HFF-Myc (cell line): ENCODE data around the gene COL4A1.
"Not testable (repeated sequence)": the region's sequence is repeated elsewhere in the genome, so short reads cannot be mapped to it uniquely, and the experiment has no call there.

ENCODE experiments used
- DNase-seq: peaks from one replicate; pipeline ENCODE4 v3.0.0-alpha.2; 2011; ENCODE audit warnings: low read depth; ENCODE audit errors: extremely low read depth
- H3K4me3 ChIP-seq: replicated peaks from 2 replicates; pipeline ENCODE4 v1.5.1; 2011; ENCODE audit warnings: low read depth, mild to moderate bottlenecking, control low read depth, low read length
- CTCF ChIP-seq: IDR thresholded peaks from 2 replicates; pipeline ENCODE4 v1.5.1; 2012; ENCODE audit warnings: mild to moderate bottlenecking, low read depth, low read length, control low read depth; ENCODE audit errors: missing control alignments

The COL4A1 gene

GRCh38 chr13:110324026-110324749 lies 17.2 kb upstream of the COL4A1 start:
- TF ChIP-seq CTCF: no peak
- DNase-seq: no peak
- no peak overlapping the region for H3K4me3 ChIP-seq

GRCh38 chr13:110323172-110323891 lies 16.4 kb upstream of the COL4A1 start:
- peak; percentile 23 for TF ChIP-seq CTCF
- no peak overlapping the region for H3K4me3 ChIP-seq
- DNase-seq: no peak

- H3K4me3 ChIP-seq: no peak overlapping the region
- no peak for DNase-seq
- TF ChIP-seq CTCF: no peak
Observed at GRCh38 chr13:110322828-110323171, 15.8 kb upstream of the COL4A1 start.

- no peak for DNase-seq
Observed at GRCh38 chr13:110322126-110322827, 15.3 kb upstream of the COL4A1 start.

GRCh38 chr13:110321573-110321972 lies 14.6 kb upstream of the COL4A1 start:
- H3K4me3 ChIP-seq, DNase-seq: not testable (repeated sequence)

More at GRCh38 chr13:110322126-110322827, 15.3 kb upstream of the COL4A1 start:
- no peak for TF ChIP-seq CTCF
- H3K4me3 ChIP-seq: no peak overlapping the region

- no peak overlapping the region for H3K4me3 ChIP-seq
- DNase-seq: no peak
- no peak for TF ChIP-seq CTCF
Observed at GRCh38 chr13:110320645-110321044, 13.7 kb upstream of the COL4A1 start.
